ENCODE measurements around the gene LMBRD2.

LMBRD2 gene

DNA sequence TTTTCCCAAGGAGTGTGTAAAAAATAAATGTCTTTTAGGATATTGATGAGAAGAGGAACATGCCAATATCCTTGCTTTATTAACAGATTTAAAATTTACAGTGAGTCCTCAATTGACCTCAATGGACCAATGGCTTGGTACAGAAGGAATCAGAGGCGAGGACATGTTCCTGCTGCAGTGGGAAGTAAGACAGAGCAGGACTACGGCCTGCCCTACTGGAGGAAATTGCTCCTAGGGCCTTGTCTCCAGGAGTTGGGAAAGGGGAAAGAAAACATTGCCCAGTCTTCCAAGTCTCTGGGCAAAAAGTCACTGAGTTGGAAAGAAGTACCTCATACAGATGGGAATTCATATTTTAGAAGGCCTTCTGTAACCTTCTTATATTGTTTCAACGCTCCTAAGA lies 51.9 kb downstream of the LMBRD2 start:
- DNase-seq: no peak

GRCh38 chr5:36096486-36096885 lies 55.2 kb downstream of the LMBRD2 start:
- no peak for DNase-seq

DNA sequence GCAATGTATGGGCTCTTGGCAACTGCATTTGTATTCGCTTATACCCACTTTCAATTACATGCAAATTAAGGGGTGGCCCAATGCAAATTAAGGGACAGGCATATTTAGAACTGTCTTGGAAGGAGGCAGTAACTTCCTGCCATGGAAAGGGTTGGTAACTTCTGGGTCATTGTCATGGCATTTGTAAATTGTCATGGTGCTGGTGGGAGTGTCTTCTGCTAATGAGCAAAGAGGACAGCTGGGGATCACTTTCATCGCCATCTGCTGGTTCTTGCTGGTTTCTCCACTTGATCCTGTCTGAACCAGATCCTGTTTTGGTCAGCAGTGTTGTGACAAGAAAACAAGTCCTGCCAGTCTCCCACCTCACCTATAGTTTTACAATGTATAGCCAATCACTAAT lies 61.7 kb downstream of the LMBRD2 start:
- no peak for DNase-seq

DNA sequence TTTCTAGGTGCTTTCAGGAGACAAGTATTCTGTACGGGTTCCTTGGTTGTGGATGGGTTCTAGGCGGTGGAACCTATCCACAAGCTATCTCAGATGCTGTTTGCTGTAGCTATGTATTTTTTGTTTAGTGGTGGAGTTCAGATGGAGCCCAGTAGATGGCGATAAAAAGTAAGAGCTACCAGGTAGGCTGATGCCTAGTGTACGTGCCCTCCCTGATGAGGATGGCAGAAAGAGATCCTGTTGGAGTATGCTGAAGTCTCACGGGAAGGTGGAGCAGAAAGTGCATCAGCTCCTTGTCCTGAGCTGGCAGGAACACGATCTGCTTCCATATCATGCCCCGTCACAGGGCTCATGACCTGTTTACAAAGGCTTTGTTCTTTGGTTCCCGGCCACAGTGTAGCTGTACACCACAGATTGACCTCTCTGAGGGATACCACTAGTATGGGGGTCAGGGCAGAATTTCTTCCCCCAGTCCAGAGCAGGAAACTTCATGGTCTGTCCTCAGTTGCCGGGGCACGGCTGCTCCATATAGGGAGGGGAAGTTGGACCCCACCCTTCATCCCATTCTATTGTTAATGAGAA lies 72.4 kb downstream of the LMBRD2 start:
- peak; percentile 13 for DNase-seq

DNA sequence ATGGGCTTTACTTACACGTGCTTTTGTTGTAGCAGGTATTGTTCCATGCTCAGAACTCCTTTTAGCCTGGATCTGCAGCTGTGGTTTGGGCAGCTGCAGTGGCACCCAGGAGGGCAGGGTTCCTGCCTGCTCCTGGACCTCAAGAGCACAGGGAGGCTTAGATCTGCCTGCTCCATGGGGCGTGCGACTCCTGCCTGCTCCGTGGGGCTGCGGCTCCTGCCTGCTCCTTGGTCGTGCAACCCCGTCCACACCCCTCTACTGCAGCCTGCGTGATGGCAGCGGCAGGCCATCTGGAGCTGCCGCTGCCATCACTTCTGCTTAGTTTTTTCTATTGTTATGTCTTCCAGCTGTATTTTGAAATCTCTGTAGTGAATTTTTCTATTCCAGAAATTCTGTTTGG lies 73.3 kb downstream of the LMBRD2 start:
- DNase-seq: no peak

GRCh38 chr5:36073595-36074216 lies 78.0 kb downstream of the LMBRD2 start:
- no peak for DNase-seq

DNA sequence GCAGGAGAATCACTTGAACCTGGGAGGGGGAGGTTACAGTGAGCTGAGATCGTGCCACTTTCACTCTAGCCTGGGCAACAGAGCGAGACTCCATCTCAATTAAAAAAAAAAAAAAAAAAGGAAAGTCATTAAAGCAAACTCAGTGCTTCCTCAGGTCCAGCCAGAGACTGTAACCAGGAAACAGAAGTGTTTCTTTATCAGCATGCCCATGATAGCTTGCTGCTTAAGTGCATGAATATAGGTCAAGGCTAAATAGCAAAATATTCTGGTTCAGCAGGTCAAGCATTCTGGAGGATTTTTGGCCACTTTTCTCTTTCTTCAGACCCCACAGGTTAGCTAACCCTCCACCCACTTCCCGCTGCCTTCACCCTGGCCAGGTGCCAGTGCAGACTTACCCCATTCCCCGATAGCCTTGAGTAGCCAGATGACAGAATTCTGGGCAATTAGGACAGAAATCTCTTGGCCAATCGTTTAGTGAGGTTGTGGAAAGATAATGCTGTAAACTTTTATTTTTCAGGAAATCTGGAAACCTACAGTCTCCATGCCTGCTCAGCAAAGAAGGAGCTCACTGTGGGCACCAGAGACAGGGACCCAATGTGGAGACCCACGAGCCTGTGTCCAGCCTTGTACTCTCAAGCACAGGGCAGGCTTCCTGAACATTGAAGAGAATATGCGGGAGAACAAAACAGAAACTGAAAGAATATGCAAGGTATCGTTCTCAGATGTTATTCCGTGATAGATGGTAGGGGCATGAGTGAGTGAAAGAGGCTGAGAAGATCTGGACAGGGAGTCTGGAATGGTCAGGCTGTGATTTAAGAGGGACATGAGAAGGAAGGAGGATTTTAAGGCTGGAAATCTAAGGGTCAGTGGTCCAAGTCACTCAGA lies 80.8 kb downstream of the LMBRD2 start:
- DNase-seq: no peak

GRCh38 chr5:36068751-36069281 lies 82.9 kb downstream of the LMBRD2 start:
- DNase-seq: no peak

GRCh38 chr5:36066540-36067210 lies 85.0 kb downstream of the LMBRD2 start, which contains the start of gene UGT3A2:
Gene UGT3A2 (minus strand): TSS chr5:36066882. CDS start chr5:36066789, 93 bp downstream.
- DNase-seq: no peak

- no peak for DNase-seq
Measured at GRCh38 chr5:36066001-36066539, 85.6 kb downstream of the LMBRD2 start.

DNA sequence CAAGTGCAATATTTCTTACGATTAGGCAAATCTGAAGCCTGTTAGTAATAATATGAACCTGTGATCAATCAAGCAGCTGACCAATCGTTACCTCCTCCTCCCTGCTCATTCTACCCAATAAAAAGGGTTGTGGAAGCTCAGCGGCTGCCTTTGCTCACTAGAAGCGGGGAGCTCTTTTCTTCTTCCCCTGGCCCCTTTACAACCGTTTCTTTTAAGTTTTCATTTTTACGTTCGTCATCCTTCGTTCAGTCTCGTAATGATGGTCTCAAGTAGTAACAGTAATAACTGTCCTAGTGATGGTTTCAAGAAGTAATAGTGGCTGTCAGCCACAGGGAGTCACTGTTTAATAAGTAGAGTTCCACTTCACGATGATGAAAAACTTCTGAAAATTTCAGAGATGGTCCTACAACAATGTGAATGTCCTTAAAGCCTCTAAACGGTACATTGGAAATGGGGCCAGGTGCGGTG lies 91.2 kb downstream of the LMBRD2 start:
- no peak for DNase-seq

DNA sequence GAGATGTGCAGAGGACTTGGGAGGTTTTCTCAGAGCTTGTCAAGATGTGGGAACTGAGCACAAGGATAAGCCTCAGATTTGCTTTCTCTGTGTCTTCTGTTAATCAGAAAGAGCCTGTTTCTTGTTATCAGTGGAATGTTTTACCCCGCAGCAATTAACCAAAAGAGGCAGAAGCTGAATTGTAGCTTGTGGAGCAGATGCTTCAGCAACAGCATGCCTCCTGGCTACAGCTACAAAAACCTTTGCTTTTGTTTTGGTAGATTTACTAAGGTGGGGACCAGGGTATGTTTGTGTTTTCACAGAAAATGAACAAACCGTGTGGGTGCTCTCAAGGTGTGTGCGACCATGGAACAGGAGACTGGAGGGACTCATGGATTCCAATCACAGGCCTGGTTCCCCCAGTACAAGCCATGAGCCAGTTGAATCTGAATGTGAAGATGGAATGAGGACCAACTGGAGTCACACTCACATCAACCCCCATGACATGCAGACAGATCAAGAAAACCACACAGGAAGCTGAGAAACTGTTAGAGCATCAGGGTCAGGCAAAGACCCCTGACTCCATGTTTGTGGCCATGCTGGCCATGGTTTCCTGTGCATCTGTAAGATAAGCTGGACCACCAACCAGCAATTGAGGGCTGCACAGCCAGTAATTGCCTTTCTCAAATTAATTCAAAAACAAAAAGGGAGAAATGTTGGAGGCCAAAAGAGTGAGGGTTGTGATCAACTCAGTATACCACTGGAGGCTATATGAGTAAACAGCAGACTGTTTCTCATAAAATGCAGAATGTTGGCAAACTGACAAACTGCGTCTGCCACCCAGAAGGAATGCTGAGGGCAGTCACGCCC lies 91.9 kb downstream of the LMBRD2 start:
- DNase-seq: no peak

GRCh38 chr5:36058776-36059175 lies 92.9 kb downstream of the LMBRD2 start:
- no peak for DNase-seq

- DNase-seq: no peak
Measured at GRCh38 chr5:36057386-36057785, 94.3 kb downstream of the LMBRD2 start.

DNA sequence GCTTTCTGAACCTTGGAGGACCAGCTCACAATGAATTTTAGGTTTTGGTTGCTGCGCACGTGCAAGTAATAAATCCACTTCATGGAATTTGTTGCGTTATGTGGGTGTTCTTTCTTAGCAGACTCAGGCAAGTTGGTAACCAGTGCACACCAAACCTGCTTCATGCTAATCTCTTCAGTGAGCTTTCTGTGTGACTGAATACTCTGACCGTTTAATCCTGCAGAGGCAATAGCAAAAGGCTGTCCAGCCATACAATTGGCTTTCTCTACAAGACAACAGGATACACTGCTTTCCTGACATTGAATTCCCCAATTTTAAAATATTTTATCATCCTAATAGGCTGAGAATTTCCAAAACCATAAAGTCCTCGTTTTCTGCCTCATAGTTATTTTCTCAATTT lies 95.3 kb downstream of the LMBRD2 start:
- DNase-seq: no peak

GRCh38 chr5:36055984-36056383 lies 95.7 kb downstream of the LMBRD2 start:
- no peak for DNase-seq

GRCh38 chr5:36054647-36055046 lies 97.0 kb downstream of the LMBRD2 start:
- no peak for DNase-seq

DNA sequence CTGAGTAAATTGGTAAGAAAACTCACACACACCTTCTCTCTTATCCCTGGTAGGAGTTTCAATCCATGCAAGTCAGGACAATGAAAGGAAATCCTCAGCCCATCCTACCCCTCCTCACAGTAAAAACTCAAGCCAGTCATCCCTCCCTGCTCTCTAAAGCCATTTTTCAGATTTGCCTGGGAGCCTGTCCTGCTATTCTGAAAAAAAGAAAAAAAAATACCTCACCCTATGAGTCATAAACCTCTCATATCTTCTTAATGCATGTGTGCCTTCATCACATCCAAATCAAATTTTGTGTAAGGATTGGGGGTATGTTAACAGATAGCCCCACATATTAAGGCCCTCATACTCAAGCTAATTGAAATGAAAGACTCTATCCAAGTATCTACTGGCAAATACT lies 99.1 kb downstream of the LMBRD2 start:
- DNase-seq: no peak

- DNase-seq: no peak
Measured at GRCh38 chr5:36049949-36050348, 101.7 kb downstream of the LMBRD2 start.
